Adipose tissue (tissue), 3 donors: ENCODE results near the gene ELMO1. TPM values are rescaled to one million over a fixed set of nuclear protein-coding genes. Genes with fewer than 3 reads are reported as not detected.

Source experiments
- H3K27ac ChIP-seq: one replicate; pipeline ENCODE4 v1.5.1; 2013; ENCODE audit warnings: low read depth, low read length
- WGBS, 3 donors: extraction: QIAGEN DNeasy Blood & Tissue Kit; methylation state at CpG; one replicate each; pipeline ENCODE4 v1.1.7; 2013; 5-methylcytosine and 5-hydroxymethylcytosine counted together
- polyA plus RNA-seq, 3 donors: library from polyadenylated mRNA; stranded (reverse); fragments of 200-250 nt; gene quantifications; one replicate each; pipeline ENCODE4 v1.2.3, GENCODE V29; 2013
- donor health status: healthy with polysubstance abuse.
- donor health status: Bipolar disorder and iron deficiency.
- donor health status: healthy.

Gene ELMO1
- polyA plus RNA-seq, 3 donors: 3.4 to 22.4 (median 13.9) TPM

- 90 to 97% (median 93%) methylated on average over 6 of the region's 6 CpGs for WGBS, 3 donors
- no peak overlapping the region for H3K27ac ChIP-seq
These were observed 420.9 kb downstream of the ELMO1 start for GRCh38 chr7:37027557-37028341.

- H3K27ac ChIP-seq: no peak overlapping the region
- WGBS, 3 donors: 87 to 88% (median 88%) methylated on average over 1 of the region's 1 CpG
These were observed 421.6 kb downstream of the ELMO1 start for GRCh38 chr7:37027104-37027503.

GRCh38 chr7:37018954-37019353 lies 429.7 kb downstream of the ELMO1 start:
- WGBS, 3 donors: 86 to 97% (median 93%) methylated on average over 2 of the region's 2 CpGs

GRCh38 chr7:37016064-37016878 lies 432.4 kb downstream of the ELMO1 start:
- WGBS, 3 donors: 78 to 84% (median 82%) methylated on average over 10 of the region's 10 CpGs
- no peak overlapping the region for H3K27ac ChIP-seq

More at GRCh38 chr7:37018954-37019353, 429.7 kb downstream of the ELMO1 start:
- H3K27ac ChIP-seq: no peak overlapping the region

- H3K27ac ChIP-seq: no peak overlapping the region
- 89 to 95% (median 94%) methylated on average over 12 of the region's 12 CpGs for WGBS, 3 donors
These were observed 433.2 kb downstream of the ELMO1 start for GRCh38 chr7:37015353-37016034.

- WGBS, 3 donors: 70 to 78% (median 71%) methylated on average over 4 of the region's 4 CpGs
- no peak overlapping the region for H3K27ac ChIP-seq
These were observed 434.9 kb downstream of the ELMO1 start for GRCh38 chr7:37013771-37014170.

GRCh38 chr7:37011151-37011890 lies 437.3 kb downstream of the ELMO1 start:
- no peak overlapping the region for H3K27ac ChIP-seq
- WGBS, 3 donors: 96 to 99% (median 97%) methylated on average over 3 of the region's 3 CpGs

- H3K27ac ChIP-seq: no peak overlapping the region
- 70 to 91% (median 82%) methylated on average over 4 of the region's 4 CpGs for WGBS, 3 donors
These were observed 439.5 kb downstream of the ELMO1 start for GRCh38 chr7:37009125-37009675.

- H3K27ac ChIP-seq: no peak overlapping the region
- WGBS, 3 donors: 90 to 96% (median 95%) methylated on average over 3 of the region's 3 CpGs
These were observed 441.0 kb downstream of the ELMO1 start for GRCh38 chr7:37007691-37008090.

GRCh38 chr7:37007268-37007667 lies 441.4 kb downstream of the ELMO1 start:
- whole genome bisulfite sequencing, 3 donors: 79 to 94% (median 92%) methylated on average over 4 of the region's 4 CpGs

GRCh38 chr7:37006764-37007163 lies 441.9 kb downstream of the ELMO1 start:
- 82 to 99% (median 94%) methylated on average over 2 of the region's 2 CpGs for WGBS, 3 donors
- no peak overlapping the region for H3K27ac ChIP-seq

More at GRCh38 chr7:37007268-37007667, 441.4 kb downstream of the ELMO1 start:
- H3K27ac ChIP-seq: no peak overlapping the region

- no peak overlapping the region for H3K27ac ChIP-seq
- 70 to 94% (median 91%) methylated on average over 5 of the region's 5 CpGs for WGBS, 3 donors
These were observed 448.2 kb downstream of the ELMO1 start for GRCh38 chr7:37000511-37000910.

- no peak overlapping the region for H3K27ac ChIP-seq
- whole genome bisulfite sequencing, 3 donors: 72 to 84% (median 84%) methylated on average over 9 of the region's 9 CpGs
These were observed 448.8 kb downstream of the ELMO1 start for GRCh38 chr7:36999626-37000485.

- WGBS, 3 donors: 14 to 58% (median 52%) methylated on average over 2 of the region's 2 CpGs
- H3K27ac ChIP-seq: no peak overlapping the region
These were observed 452.9 kb downstream of the ELMO1 start for GRCh38 chr7:36995776-36996175.

- H3K27ac ChIP-seq: no peak overlapping the region
- 67 to 84% (median 83%) methylated on average over 1 of the region's 1 CpG for WGBS, 3 donors
These were observed 454.1 kb downstream of the ELMO1 start for GRCh38 chr7:36994456-36995112.

GRCh38 chr7:36986948-36987724 lies 461.5 kb downstream of the ELMO1 start:
- 42 to 68% (median 65%) methylated on average over 14 of the region's 14 CpGs for WGBS, 3 donors
- no peak overlapping the region for H3K27ac ChIP-seq
